ENCODE data around the gene PDE11A.

- no peak for TF ChIP-seq CTCF (IDR thresholded peaks at IDR 0.05)
- no peak for TF ChIP-seq POLR2A (IDR thresholded peaks at IDR 0.05)
Observed at GRCh38 chr2:178066890-178067669, 5.5 kb downstream of the PDE11A start.
